DND-41 (cell line): ENCODE data around the gene PHKA1.

ENCODE experiments used
- ATAC-seq: fragments of 200-7000 bp; cut with Tn5 transposase; 3 replicates; pipeline ENCODE4 v1.9.1; 2021; ENCODE audit warnings: low read depth; ENCODE audit not compliant: insufficient read depth
- DNase-seq: peaks from one replicate; pipeline ENCODE4 v3.0.0-alpha.2; 2020
- H2AFZ ChIP-seq: 2 replicates; pipeline ENCODE4 v1.6.0; 2012; ENCODE audit warnings: low read depth, low read length
- H3K27ac ChIP-seq: 2 replicates; pipeline ENCODE4 v1.5.1; 2012; ENCODE audit warnings: low read length, inconsistent platforms
- H3K27me3 ChIP-seq: fragments of 200-600 bp; sonication (generic); 2 replicates; pipeline ENCODE4 v1.6.0; 2012; ENCODE audit warnings: low read length, mild to moderate bottlenecking, inconsistent platforms; ENCODE audit not compliant: insufficient read depth, poor library complexity
- H3K36me3 ChIP-seq: 2 replicates; pipeline ENCODE4 v1.5.1; 2012; ENCODE audit warnings: low read length, inconsistent platforms; ENCODE audit not compliant: insufficient read depth
- H3K4me1 ChIP-seq: 2 replicates; pipeline ENCODE4 v1.5.1; 2012; ENCODE audit warnings: mild to moderate bottlenecking, low read length; ENCODE audit not compliant: insufficient read depth
- H3K4me2 ChIP-seq: 2 replicates; pipeline ENCODE4 v1.6.0; 2012; ENCODE audit warnings: mild to moderate bottlenecking, moderate library complexity, low read length, inconsistent platforms; ENCODE audit not compliant: insufficient read depth
- H3K4me3 ChIP-seq, 2 experiments: fragments of 200-600 bp in 1 of 2; shearing (Covaris generic) in 1 of 2; 2 replicates each; pipeline ENCODE4 v1.5.1; 2012 to 2016; ENCODE audit warnings: inconsistent platforms in 2 of 2, low read length in 2 of 2, mild to moderate bottlenecking in 2 of 2, low read depth in 1 of 2, moderate library complexity in 1 of 2
- H3K79me2 ChIP-seq: 2 replicates; pipeline ENCODE4 v1.6.0; 2012; ENCODE audit warnings: low read length, inconsistent platforms; ENCODE audit not compliant: insufficient read depth
- H3K9ac ChIP-seq: 2 replicates; pipeline ENCODE4 v1.6.0; 2012; ENCODE audit warnings: low read depth, mild to moderate bottlenecking, inconsistent platforms, low read length, moderate library complexity
- H3K9me3 ChIP-seq: 2 replicates; pipeline ENCODE4 v1.5.1; 2012; ENCODE audit warnings: low read length, moderate library complexity, mild to moderate bottlenecking, inconsistent platforms; ENCODE audit not compliant: insufficient read depth, severe bottlenecking
- H4K20me1 ChIP-seq: 2 replicates; pipeline ENCODE4 v1.6.0; 2012; ENCODE audit warnings: low read length; ENCODE audit not compliant: insufficient read depth
- CTCF ChIP-seq: IDR thresholded peaks from 2 replicates; pipeline ENCODE4 v1.5.1; 2012; ENCODE audit warnings: borderline replicate concordance, low read length, moderate library complexity, mild to moderate bottlenecking; ENCODE audit not compliant: poor library complexity, severe bottlenecking; ENCODE audit errors: extremely low read depth
- EZH2 ChIP-seq: IDR thresholded peaks from 3 replicates; pipeline ENCODE4 v1.6.1; 2012; ENCODE audit warnings: borderline replicate concordance, low read depth, mild to moderate bottlenecking, moderate library complexity, low read length, inconsistent platforms; ENCODE audit not compliant: severe bottlenecking

The PHKA1 gene

GRCh38 chrX:72584163-72584562 lies 129.9 kb downstream of the PHKA1 start:
- H3K27ac ChIP-seq: no peak overlapping the region
- no peak overlapping the region for H2AFZ ChIP-seq

GRCh38 chrX:72576141-72576894 lies 137.8 kb downstream of the PHKA1 start:
- no peaks in the 10 kb centered on the region for H3K9me3 ChIP-seq
- H3K9ac ChIP-seq: no peak overlapping the region
- DNase-seq: no peak
- H3K27ac ChIP-seq: no peak overlapping the region
- H3K4me3 ChIP-seq: no peak overlapping the region
- no peak overlapping the region for H2AFZ ChIP-seq
- TF ChIP-seq CTCF (no peak), EZH2 (no peak)
- no peak overlapping the region for H3K4me2 ChIP-seq
- H3K79me2 ChIP-seq: peaks cover 7% of the 10 kb centered on the region
- H4K20me1 ChIP-seq: no peaks in the 10 kb centered on the region
- no peaks in the 10 kb centered on the region for H3K36me3 ChIP-seq
- peaks cover 11% of the 10 kb centered on the region for H3K4me1 ChIP-seq
- H3K27me3 ChIP-seq: no peaks in the 10 kb centered on the region
- ATAC-seq: no peak

More at GRCh38 chrX:72584163-72584562, 129.9 kb downstream of the PHKA1 start:
- H3K4me1 ChIP-seq: no peaks in the 10 kb centered on the region
- no peak for TF ChIP-seq CTCF
- no peak for TF ChIP-seq EZH2
- H3K36me3 ChIP-seq: no peaks in the 10 kb centered on the region
- H3K79me2 ChIP-seq: no peaks in the 10 kb centered on the region
- no peak overlapping the region for H3K4me2 ChIP-seq
- H3K9me3 ChIP-seq: no peaks in the 10 kb centered on the region
- no peak for ATAC-seq
- no peaks in the 10 kb centered on the region for H3K27me3 ChIP-seq
- no peak overlapping the region for H3K9ac ChIP-seq
- H3K4me3 ChIP-seq: no peak overlapping the region
- DNase-seq: no peak
- H4K20me1 ChIP-seq: no peaks in the 10 kb centered on the region

GRCh38 chrX:72573158-72573511 lies 141.0 kb downstream of the PHKA1 start:
- peaks cover 15% of the 10 kb centered on the region for H3K36me3 ChIP-seq
- peak overlapping the region; percentile 74 for H3K9ac ChIP-seq
- peak overlapping the region; percentile 90 for H2AFZ ChIP-seq
- H3K27me3 ChIP-seq: no peaks in the 10 kb centered on the region
- no peak overlapping the region; the same call in 1 of the 2 replicates for H3K27ac ChIP-seq
- H4K20me1 ChIP-seq: no peaks in the 10 kb centered on the region
- peak overlapping the region; percentile 90 to 94; a peak in 3 of 4 replicates for H3K4me3 ChIP-seq
- H3K9me3 ChIP-seq: no peaks in the 10 kb centered on the region
- ATAC-seq: peak; percentile 15; the same call in 1 of the 3 replicates
- peaks cover 7% of the 10 kb centered on the region for H3K79me2 ChIP-seq
- TF ChIP-seq EZH2 (no peak), CTCF (no peak)
- no peak for DNase-seq
- H3K4me1 ChIP-seq: peaks cover 13% of the 10 kb centered on the region
- peak overlapping the region; percentile 78 for H3K4me2 ChIP-seq
